ENCODE measurements around the gene RINT1. TPM values are rescaled to one million over a fixed set of nuclear protein-coding genes. Genes with fewer than 3 reads are reported as not detected.
A peak's percentile ranks its signal among the peaks of the same experiment; 100 is the strongest.

Gene RINT1
- total and polyA plus RNA-seq, 2 of the 13 experiments (the other 11 are each of a cell fraction or from before 2014, with no cell fraction given): 14.7 to 19.3 TPM

- TF ChIP-seq SCMH1 (CRISPR knock-in tag; IDR thresholded peaks at IDR 0.05; ENCODE audit: borderline replicate concordance) (no peak), GATAD1 (CRISPR knock-in tag; IDR thresholded peaks at IDR 0.05) (peak; percentile 59), ZSCAN22 (CRISPR knock-in tag; IDR thresholded peaks at IDR 0.05) (no peak), ZNF740 (CRISPR knock-in tag; IDR thresholded peaks at IDR 0.05) (no peak), FIP1L1 (IDR thresholded peaks at IDR 0.05; ENCODE audit: borderline replicate concordance, insufficient read depth, low read depth, low read length) (no peak), KLF16 (CRISPR knock-in tag; IDR thresholded peaks at IDR 0.05) (0 out of 4 replicates have a peak, but pooled peaks of 1 of the 2 experiments have one; percentile 36), ZKSCAN8 (CRISPR knock-in tag; IDR thresholded peaks at IDR 0.05; ENCODE audit: borderline replicate concordance) (no peak), ZMYM4 (CRISPR knock-in tag; IDR thresholded peaks at IDR 0.05) (peak; percentile 70; the same call in 1 of the 2 replicates), ZBTB1 (CRISPR knock-in tag; IDR thresholded peaks at IDR 0.05; ENCODE audit: borderline replicate concordance) (no peak), ZNF788 (CRISPR knock-in tag; IDR thresholded peaks at IDR 0.05; ENCODE audit: borderline replicate concordance) (peak; percentile 34; the same call in 1 of the 2 replicates), TGIF2 (CRISPR knock-in tag; IDR thresholded peaks at IDR 0.05) (no peak), HNRNPL (IDR thresholded peaks at IDR 0.05; ENCODE audit: low read depth, low read length) (peak; percentile 67; the same call in 1 of the 2 replicates), HOXA7 (CRISPR knock-in tag; IDR thresholded peaks at IDR 0.05) (no peak), NFKB2 (CRISPR knock-in tag; IDR thresholded peaks at IDR 0.05; ENCODE audit: borderline replicate concordance) (0 out of 2 replicates have a peak, but pooled peaks have one; percentile 22), MYC (CRISPR knock-in tag; IDR thresholded peaks at IDR 0.05; ENCODE audit: borderline replicate concordance) (peak; percentile 28; the same call in 1 of the 2 replicates), GMEB1 (CRISPR knock-in tag; IDR thresholded peaks at IDR 0.05; ENCODE audit: borderline replicate concordance) (peak; percentile 39; the same call in 1 of the 2 replicates), PHF20 (CRISPR knock-in tag; IDR thresholded peaks at IDR 0.05) (peak; percentile 54; the same call in 1 of the 2 replicates)
- TF ChIP-seq, protein P1, sequence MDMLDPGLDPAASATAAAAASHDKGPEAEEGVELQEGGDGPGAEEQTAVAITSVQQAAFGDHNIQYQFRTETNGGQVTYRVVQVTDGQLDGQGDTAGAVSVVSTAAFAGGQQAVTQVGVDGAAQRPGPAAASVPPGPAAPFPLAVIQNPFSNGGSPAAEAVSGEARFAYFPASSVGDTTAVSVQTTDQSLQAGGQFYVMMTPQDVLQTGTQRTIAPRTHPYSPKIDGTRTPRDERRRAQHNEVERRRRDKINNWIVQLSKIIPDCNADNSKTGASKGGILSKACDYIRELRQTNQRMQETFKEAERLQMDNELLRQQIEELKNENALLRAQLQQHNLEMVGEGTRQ (IDR thresholded peaks at IDR 0.05; ENCODE audit: low read depth, low read length): peak; percentile 96
- TF ChIP-seq, protein P1 (CRISPR knock-in tag; IDR thresholded peaks at IDR 0.05; ENCODE audit: borderline replicate concordance): peak; percentile 94; the same call in 1 of the 2 replicates
- TF ChIP-seq, protein P2, sequence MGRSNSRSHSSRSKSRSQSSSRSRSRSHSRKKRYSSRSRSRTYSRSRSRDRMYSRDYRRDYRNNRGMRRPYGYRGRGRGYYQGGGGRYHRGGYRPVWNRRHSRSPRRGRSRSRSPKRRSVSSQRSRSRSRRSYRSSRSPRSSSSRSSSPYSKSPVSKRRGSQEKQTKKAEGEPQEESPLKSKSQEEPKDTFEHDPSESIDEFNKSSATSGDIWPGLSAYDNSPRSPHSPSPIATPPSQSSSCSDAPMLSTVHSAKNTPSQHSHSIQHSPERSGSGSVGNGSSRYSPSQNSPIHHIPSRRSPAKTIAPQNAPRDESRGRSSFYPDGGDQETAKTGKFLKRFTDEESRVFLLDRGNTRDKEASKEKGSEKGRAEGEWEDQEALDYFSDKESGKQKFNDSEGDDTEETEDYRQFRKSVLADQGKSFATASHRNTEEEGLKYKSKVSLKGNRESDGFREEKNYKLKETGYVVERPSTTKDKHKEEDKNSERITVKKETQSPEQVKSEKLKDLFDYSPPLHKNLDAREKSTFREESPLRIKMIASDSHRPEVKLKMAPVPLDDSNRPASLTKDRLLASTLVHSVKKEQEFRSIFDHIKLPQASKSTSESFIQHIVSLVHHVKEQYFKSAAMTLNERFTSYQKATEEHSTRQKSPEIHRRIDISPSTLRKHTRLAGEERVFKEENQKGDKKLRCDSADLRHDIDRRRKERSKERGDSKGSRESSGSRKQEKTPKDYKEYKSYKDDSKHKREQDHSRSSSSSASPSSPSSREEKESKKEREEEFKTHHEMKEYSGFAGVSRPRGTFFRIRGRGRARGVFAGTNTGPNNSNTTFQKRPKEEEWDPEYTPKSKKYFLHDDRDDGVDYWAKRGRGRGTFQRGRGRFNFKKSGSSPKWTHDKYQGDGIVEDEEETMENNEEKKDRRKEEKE (IDR thresholded peaks at IDR 0.05): no peak
- TF ChIP-seq, protein P3, sequence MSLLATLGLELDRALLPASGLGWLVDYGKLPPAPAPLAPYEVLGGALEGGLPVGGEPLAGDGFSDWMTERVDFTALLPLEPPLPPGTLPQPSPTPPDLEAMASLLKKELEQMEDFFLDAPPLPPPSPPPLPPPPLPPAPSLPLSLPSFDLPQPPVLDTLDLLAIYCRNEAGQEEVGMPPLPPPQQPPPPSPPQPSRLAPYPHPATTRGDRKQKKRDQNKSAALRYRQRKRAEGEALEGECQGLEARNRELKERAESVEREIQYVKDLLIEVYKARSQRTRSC (CRISPR knock-in tag; IDR thresholded peaks at IDR 0.05; ENCODE audit: low read depth): no peak
Observed at GRCh38 chr7:105581066-105581811, 49.2 kb downstream of the RINT1 start, which contains the start of gene EFCAB10 (continued).
